Stimulated activated CD8-positive, alpha-beta memory T cell treated with anti-CD3 and anti-CD28 coated beads, Interleukin-2, amount 100 ng/mL, for 48 hours (primary cell): ENCODE results near the gene C1orf94.
"Not testable (repeated sequence)": the region's sequence is repeated elsewhere in the genome, so short reads cannot be mapped to it uniquely, and the experiment has no call there.

Experiments
- DNase-seq, 2 donors: peaks; one replicate each; pipeline ENCODE4 v3.0.0-alpha.2; 2020; ENCODE audit warnings: low read depth in 2 of 2

C1orf94 gene

GRCh38 chr1:34163792-34164731 is 12.6 kb upstream of the C1orf94 start:
- DNase-seq: no peak

- DNase-seq: no peak
Measured at GRCh38 chr1:34164771-34165391, 11.8 kb upstream of the C1orf94 start, which contains the start of gene CSMD2. Gene CSMD2, minus strand, starts transcription at chr1:34165230. Its CDS starts 133 bp downstream, at chr1:34165097.

- no peak for DNase-seq
Measured at GRCh38 chr1:34165422-34165921, 11.2 kb upstream of the C1orf94 start.

GRCh38 chr1:34166191-34166624 is 10.5 kb upstream of the C1orf94 start:
- DNase-seq: no peak

GRCh38 chr1:34166625-34167361 is 9.9 kb upstream of the C1orf94 start:
- DNase-seq: no peak

DNA sequence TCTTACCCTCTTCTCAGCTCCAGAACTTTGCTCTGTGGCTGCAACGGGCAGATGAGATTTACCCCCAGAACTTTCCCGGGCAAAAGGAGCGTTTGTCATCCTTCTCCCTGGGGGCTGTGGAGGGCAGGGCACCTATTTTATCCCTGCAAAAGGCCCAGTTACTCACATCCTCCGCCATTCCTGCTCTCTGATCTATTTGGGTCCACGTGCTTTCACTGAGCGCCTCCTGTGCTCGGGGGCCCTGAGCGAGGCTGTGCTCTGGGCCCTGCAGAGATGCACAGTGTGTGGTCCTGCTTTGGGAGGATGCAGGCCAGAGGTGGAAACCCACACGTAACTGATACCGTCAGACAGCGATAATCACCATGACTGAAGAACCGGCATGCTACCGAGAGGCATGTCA is 9.3 kb upstream of the C1orf94 start:
- no peak for DNase-seq

GRCh38 chr1:34175744-34176143 is 963 bp upstream of the C1orf94 start:
- DNase-seq: no peak

- DNase-seq: no peak
Measured at GRCh38 chr1:34178072-34178471, 1.4 kb downstream of the C1orf94 start.

DNA sequence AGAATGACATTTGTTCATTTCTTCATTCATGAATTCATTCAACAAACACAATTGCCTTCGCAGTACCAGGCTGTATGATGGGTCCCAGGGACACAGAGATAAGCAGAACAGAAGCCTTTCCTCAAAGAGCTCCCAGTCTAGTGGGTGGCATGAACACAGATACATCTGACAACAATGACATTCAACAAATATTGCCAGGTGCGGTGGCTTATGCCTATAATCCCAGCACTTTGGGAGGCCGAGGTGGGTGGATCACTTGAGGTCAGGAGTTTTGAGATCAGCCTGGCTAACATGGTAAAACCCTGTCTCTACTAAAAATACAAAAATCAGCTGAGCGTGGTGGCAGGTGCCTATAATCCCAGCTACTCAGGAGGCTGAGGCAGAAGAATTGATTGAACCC is 6.7 kb downstream of the C1orf94 start:
- DNase-seq: not testable (repeated sequence)

- no peak for DNase-seq
Measured at GRCh38 chr1:34186741-34187494, 10.2 kb downstream of the C1orf94 start.

DNA sequence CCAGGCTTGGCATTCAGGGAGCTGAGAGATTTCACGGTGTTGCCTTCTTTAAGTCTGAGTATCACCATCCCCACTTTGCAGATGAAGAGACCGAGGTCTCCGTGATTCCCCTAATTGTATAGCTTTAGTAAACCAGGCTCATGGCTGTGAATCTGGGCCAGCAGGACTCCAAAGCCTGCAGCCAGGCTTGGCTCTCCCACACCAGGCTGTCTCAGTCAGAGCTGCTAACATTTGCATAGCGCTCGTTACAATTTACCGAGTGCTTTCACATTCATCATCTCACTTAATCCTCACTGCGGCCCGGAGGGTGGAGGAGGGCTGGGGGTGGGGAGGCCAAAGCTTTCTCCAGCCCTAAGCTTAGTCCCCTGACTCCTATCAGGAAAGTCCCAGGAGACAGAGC is 11.7 kb downstream of the C1orf94 start:
- no peak for DNase-seq

DNA sequence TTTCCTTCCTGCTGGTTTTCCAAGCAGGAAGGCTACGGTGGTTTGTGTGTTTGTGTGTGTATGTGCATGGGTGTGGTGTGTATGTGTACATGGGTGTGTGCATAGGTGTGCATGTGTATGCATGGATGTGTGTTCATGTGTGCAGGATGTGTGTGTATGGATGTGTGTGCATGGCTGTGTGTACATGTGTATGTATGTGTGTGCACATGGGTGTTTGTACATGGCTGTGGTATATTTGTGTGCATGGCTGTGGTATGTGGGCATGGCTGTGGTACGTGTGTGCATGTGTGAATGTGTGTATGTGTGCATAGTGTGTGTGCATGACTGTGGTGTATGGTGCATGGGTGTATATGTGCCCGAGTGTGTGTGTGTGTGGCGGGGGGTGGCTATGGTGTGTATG is 12.3 kb downstream of the C1orf94 start:
- no peak for DNase-seq

DNA sequence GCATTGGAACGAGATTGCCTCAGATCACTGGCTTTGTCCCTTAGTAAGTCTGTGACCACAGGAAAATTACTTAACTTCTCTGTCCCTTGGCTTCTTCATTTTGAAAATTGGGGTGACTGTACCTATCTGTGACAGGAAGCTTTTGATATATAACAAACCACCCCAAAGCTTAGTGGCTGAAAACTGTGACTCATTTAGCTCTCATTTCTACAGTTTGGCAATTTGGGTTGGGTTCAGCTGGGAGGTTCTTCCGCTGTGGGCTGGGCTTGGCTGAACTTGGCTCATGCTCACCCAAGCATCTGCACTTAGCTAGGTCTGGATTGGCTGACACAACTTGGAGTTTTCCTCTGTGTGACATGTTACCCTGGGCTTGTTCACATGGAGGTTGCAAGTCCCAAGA is 14.0 kb downstream of the C1orf94 start:
- no peak for DNase-seq

DNA sequence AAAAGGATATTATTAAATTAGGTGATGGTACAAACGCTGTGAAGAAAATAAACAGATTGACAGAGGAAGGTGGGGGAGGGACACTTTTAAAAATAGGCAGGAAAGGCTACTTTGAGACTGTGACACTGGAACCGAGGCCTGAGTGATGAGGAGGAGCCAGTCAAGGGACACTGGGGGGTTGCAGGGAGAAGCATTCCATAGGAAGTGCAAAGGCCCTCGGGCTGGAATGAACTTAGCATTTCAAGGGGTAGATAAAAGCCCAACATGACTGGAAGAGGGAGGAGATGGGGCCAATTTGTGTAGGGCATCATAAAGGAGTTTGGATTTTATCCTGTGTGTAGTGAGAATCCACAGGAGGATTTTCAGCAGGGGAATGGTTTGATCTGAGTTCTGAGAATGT is 15.9 kb downstream of the C1orf94 start:
- no peak for DNase-seq

GRCh38 chr1:34199927-34200326 is 23.2 kb downstream of the C1orf94 start:
- no peak for DNase-seq

DNA sequence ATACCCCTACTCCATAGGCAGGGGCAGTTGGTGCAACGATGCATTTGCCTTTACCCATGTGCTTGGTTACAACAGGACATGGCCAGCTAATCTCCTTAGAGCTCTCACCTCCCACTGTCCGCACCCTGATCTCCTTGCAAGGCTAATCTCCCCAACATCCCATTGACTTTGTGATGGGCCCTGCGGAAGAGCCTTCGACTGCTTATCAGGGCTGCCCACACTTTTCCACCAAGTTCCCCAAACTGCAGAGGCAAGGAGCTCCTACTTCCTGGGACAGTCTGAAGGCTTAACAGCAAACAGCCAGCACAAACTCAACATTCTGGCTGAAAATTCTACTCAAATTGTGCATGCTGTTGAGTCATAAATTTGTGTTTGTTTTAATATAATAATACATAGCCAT is 36.0 kb downstream of the C1orf94 start:
- DNase-seq: no peak

DNA sequence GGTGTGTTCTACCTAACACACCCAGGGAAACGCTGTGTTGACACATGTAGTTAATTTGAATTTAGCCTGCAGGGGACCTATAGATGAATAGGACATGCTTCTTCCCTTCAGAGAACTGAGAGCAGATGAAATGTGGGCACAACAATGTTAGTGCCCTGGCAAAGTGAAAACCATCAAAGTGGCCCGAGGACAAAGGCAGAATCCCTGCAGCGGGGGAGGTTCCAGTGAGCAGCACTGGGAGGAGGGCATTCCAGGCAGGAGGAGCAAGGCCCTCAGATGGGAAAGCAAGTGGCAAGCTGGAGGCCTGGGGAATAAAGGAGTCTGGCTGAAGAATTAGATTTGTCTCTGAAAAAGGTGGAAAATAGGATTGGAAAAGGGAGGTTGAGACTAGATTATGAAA is 37.2 kb downstream of the C1orf94 start:
- DNase-seq: no peak

DNA sequence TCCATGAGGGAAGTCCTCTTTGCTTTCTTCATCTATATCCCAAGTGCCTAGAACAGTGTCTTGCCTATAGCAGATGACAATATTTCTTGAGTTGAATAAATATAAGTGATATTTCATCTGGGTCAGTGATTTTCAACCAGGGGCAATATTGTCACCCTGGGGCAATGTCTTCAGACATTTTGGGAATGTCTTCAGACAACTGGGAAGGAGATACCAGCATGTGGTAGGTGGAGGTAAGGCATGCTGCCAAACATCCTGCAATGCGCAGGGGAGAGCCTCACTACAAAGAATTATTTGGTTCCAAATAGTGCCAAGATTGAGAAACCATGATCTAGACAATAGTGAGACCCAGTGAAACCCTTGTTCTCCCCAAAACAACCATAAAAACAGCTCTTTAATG is 54.7 kb downstream of the C1orf94 start:
- DNase-seq: no peak

DNA sequence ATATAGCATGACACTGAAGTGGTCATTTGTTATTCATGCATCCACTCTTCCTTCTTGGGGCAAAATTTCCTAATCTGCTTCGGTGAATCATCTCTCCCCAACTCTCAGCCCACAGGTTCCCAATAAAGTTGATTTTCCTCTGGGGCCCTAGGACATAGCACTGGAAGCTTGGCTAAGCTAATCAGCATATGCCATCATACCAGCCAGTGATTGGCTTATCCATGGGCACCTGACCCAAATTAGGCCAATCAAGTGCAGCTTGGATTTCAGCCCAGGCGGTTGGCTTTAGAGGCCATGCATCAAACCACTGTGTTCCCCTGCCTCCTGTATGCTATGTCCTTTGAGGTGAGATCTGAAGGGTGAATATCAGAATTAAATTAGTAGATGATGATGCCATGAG is 58.9 kb downstream of the C1orf94 start:
- DNase-seq: no peak

GRCh38 chr1:34236089-34236488 is 59.4 kb downstream of the C1orf94 start:
- DNase-seq: no peak

DNA sequence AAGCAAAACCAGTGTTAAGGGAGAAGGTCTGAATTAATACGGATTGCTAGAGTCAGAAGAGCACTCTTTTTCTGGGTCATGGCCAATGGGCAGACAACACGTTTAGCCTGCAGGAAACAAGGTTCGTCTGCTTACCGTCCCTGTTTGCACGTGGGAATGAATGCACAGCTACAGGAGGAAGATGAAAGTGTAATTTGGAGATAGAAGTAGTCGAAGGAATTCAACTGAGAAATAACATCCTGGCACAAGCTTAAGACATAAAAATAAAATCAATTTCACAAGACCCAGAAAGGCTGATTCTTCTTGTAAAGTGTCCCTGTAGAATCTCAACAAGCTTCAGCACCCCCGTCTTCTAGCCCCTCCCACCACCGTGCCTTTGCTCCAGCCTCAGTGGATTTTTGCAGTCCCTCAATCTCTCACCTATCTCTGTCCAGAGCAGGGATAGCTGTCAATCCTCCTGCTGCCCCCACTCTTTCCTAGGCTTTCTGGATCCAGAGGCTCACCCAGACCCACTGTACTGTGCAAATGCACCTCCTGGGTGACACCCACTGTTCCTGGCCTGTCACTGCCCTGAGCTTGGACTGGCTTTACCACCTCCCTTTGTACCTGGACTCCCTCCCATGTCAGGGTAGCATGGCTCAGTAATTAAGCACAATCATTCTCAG is 60.6 kb downstream of the C1orf94 start:
- DNase-seq: no peak
